A673 (cell line): ENCODE measurements around the gene CCBE1.

Experiments
- CTCF ChIP-seq: fragments of 300-800, 200-600 bp; sonication (generic); conservative IDR thresholded peaks from 2 replicates; pipeline ENCODE4 v1.5.1; 2017; ENCODE audit warnings: low read depth, mild to moderate bottlenecking, antibody characterized with exemption, low read length, moderate library complexity, mixed read lengths
- EZH2 ChIP-seq: fragments of 200-600 bp; sonication (generic); IDR thresholded peaks from 2 replicates; pipeline ENCODE4 v1.6.1; 2017; ENCODE audit warnings: borderline replicate concordance, low read depth, mild to moderate bottlenecking, mixed read lengths, antibody characterized with exemption, low read length; ENCODE audit not compliant: poor library complexity, severe bottlenecking

GRCh38 chr18:59664329-59664728 is 32.9 kb downstream of the CCBE1 start:
- no peak for TF ChIP-seq CTCF
- no peak for TF ChIP-seq EZH2
